Measurements from ENCODE around the gene BCAS3.
"Not testable (repeated sequence)": the region's sequence is repeated elsewhere in the genome, so short reads cannot be mapped to it uniquely, and the experiment has no call there.

GRCh38 chr17:61359513-61359912 lies 681.9 kb downstream of the BCAS3 start:
- not testable (repeated sequence) for TF ChIP-seq REST (IDR thresholded peaks at IDR 0.05; ENCODE audit: low read depth); POLR2A (IDR thresholded peaks at IDR 0.05; ENCODE audit: borderline replicate concordance, extremely low read depth, insufficient read depth, insufficient read length); CTCF (IDR thresholded peaks at IDR 0.05 in 2 of 3, conservative IDR thresholded peaks at IDR 0.05 in 1 of 3; ENCODE audit: borderline replicate concordance in 1 of 3, insufficient read depth in 1 of 3, low read depth in 2 of 3, low read length in 2 of 3); EZH2phosphoT487 (IDR thresholded peaks at IDR 0.05; ENCODE audit: borderline replicate concordance); MAX (IDR thresholded peaks at IDR 0.05); POLR2AphosphoS5 (IDR thresholded peaks at IDR 0.05; ENCODE audit: low read depth, low read length); TCF7L2 (IDR thresholded peaks at IDR 0.05; ENCODE audit: borderline replicate concordance, extremely low read depth, insufficient read depth, insufficient read length)

All from HCT116 (cell line).